Measurements from ENCODE around the gene HSDL1.

The HSDL1 gene

GRCh38 chr16:84079664-84080063 lies 65.3 kb downstream of the HSDL1 start:
- DNase-seq, result no peak

- no peak for DNase-seq
These were observed 69.6 kb downstream of the HSDL1 start for GRCh38 chr16:84075376-84075775.

DNA sequence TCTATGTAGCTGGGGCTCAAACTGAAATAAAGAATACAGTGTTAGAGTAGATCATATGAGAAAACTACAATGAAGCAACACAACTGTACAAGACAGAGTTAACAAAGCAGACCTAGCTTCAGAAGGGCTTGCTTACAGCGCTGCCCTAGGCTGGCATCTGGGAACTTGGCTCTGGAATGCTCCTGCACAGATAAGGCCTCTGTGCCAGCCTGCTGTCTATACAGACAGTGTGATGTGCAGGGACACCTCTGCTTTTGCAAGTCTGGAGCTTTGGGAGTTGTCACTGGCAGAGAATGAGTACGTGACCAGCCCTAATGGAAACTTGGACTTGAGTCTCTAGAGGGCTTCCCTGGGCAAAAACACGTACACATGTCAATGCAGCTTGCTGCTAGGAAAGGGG lies 70.3 kb downstream of the HSDL1 start:
- DNase-seq, result no peak

Data from NCI-H1694 treated with DMSO at 0.1 percent for 48 hours (cell line).